Sigmoid colon (tissue), 7 donors: ENCODE results near the gene SPATA3. TPM values are rescaled to one million over a fixed set of nuclear protein-coding genes. Genes with fewer than 3 reads are reported as not detected.

Experiments
- DNase-seq: peaks from one replicate; pipeline ENCODE4 v3.0.0-alpha.2; 2019
- H3K27ac ChIP-seq, 4 donors: fragments of 200-600 bp; sonication (generic); one replicate each; pipeline ENCODE4 v1.5.1; 2016 to 2019; ENCODE audit warnings: mild to moderate bottlenecking in 1 of 4
- H3K27me3 ChIP-seq, 3 donors: fragments of 200-600 bp; sonication (generic); one replicate each; pipeline ENCODE4 v1.5.1; 2019; ENCODE audit warnings: mild to moderate bottlenecking in 1 of 3
- H3K36me3 ChIP-seq, 4 donors: fragments of 200-600 bp; sonication (generic); one replicate each; pipeline ENCODE4 v1.5.1; 2016 to 2019
- H3K4me1 ChIP-seq, 4 donors: fragments of 200-600 bp; sonication (generic); one replicate each; pipeline ENCODE4 v1.5.1; 2017 to 2019
- H3K4me3 ChIP-seq, 4 donors: fragments of 200-600 bp; sonication (generic); one replicate each; pipeline ENCODE4 v1.5.1; 2017 to 2019; ENCODE audit warnings: mild to moderate bottlenecking in 2 of 4, moderate library complexity in 1 of 4
- H3K9me3 ChIP-seq, 4 donors: fragments of 200-600 bp in 3 of 4; sonication (generic) in 3 of 4; one replicate each; pipeline versions ENCODE4 v1.5.1 to v1.6.1; 2013 to 2019
- EP300 ChIP-seq, 4 donors: sonication (generic); formaldehyde crosslinking; IDR thresholded peaks; one replicate each; pipeline ENCODE4 v1.6.1; 2017; ENCODE audit warnings: antibody characterized with exemption in 4 of 4
- POLR2A ChIP-seq, 2 donors: fragments of 450-650 bp; IDR thresholded peaks; one replicate each; pipeline ENCODE4 v1.6.1; 2016; ENCODE audit warnings: antibody characterized with exemption in 2 of 2, mild to moderate bottlenecking in 2 of 2, moderate library complexity in 2 of 2
- POLR2AphosphoS5 ChIP-seq, 4 donors: sonication (generic); formaldehyde crosslinking; IDR thresholded peaks; one replicate each; pipeline ENCODE4 v1.6.1; 2017; ENCODE audit warnings: antibody characterized with exemption in 4 of 4
- WGBS, 2 donors: extraction: QIAGEN DNeasy Blood & Tissue Kit; methylation state at CpG; one replicate each; pipeline ENCODE4 v1.1.7; 2013; 5-methylcytosine and 5-hydroxymethylcytosine counted together
- intact Hi-C: fragments of 100-400 bp; cut with DNase I; formaldehyde crosslinking; loops from one replicate; pipeline ENCODE4 v1.15.1; 2023
- polyA plus RNA-seq, 3 donors: library from polyadenylated mRNA; stranded (reverse); fragments of 200-250 nt; gene quantifications; one replicate each; pipeline ENCODE4 v1.2.3, GENCODE V29; 2013
- total RNA-seq, 4 donors: library from RNA; depleted of rRNA; stranded (reverse); fragments of >200 nt; gene quantifications; one replicate each; pipeline ENCODE4 v1.1.0, GENCODE V29; 2016
- TF ChIP-seq, protein P1 (sequence below), 4 experiments: fragments of 450-650 bp in 3 of 4; fragments of 200-600 bp in 1 of 4; IDR thresholded peaks; one replicate each; pipeline ENCODE4 v1.5.1; 2016 to 2019; ENCODE audit warnings: antibody characterized with exemption in 4 of 4, mild to moderate bottlenecking in 3 of 4, moderate library complexity in 2 of 4
- donor health status: healthy with polysubstance abuse.
- donor health status: Bipolar disorder and iron deficiency.
- donor health status: healthy.

The SPATA3 gene
- total RNA-seq = not detected
- polyA plus RNA-seq = not detected

DNA sequence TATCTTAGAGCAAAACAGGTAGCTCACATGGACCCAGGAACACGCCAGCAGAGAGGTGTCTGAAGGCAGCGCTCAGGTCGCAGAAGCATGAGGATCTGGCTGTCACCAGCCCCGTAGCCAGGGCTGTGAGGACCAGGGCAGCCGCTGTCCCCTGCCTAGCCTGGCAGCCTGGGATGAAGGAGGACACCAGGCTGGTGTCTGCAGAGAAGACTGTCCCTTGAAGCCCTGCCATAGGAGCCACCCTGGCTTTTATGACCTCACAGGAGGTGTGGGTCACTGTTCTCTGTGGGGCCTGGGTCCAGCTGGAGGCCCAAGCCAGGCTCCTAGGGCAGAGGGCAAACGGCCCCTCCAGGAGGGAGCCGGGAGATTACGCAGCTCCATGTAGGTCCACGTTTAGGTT, at the start of gene SPATA3:
SPATA3 (plus strand) TSS at position 301 of the 400 bp plus-strand sequence. CDS start 113 bp downstream, outside the sequence.
- Histone ChIP-seq H3K4me1 (no peaks in the 10 kb centered on the region), H3K4me3 (no peak within 1 kb of the TSS), H3K36me3 (no peaks in the 10 kb centered on the region), H3K27me3 (peaks cover 3 to 31% (median 22%) of the 10 kb centered on the region in 3 donors), H3K9me3 (no peaks in the 10 kb centered on the region), H3K27ac (no peak within 1 kb of the TSS)
- intact Hi-C loops = no loop called here
- 87 to 92% methylated on average over 9 of the region's 9 CpGs for WGBS, 2 donors
- no peak for DNase-seq
- TF ChIP-seq POLR2A (IDR thresholded peaks at IDR 0.05) = no peak
- TF ChIP-seq, protein P1, sequence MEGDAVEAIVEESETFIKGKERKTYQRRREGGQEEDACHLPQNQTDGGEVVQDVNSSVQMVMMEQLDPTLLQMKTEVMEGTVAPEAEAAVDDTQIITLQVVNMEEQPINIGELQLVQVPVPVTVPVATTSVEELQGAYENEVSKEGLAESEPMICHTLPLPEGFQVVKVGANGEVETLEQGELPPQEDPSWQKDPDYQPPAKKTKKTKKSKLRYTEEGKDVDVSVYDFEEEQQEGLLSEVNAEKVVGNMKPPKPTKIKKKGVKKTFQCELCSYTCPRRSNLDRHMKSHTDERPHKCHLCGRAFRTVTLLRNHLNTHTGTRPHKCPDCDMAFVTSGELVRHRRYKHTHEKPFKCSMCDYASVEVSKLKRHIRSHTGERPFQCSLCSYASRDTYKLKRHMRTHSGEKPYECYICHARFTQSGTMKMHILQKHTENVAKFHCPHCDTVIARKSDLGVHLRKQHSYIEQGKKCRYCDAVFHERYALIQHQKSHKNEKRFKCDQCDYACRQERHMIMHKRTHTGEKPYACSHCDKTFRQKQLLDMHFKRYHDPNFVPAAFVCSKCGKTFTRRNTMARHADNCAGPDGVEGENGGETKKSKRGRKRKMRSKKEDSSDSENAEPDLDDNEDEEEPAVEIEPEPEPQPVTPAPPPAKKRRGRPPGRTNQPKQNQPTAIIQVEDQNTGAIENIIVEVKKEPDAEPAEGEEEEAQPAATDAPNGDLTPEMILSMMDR (IDR thresholded peaks at IDR 0.05) = no peak
- TF ChIP-seq EP300 (IDR thresholded peaks at IDR 0.05) = no peak
- no peak for TF ChIP-seq POLR2AphosphoS5 (IDR thresholded peaks at IDR 0.05)

- Histone ChIP-seq H3K4me1 (no peaks in the 10 kb centered on the region), H3K27ac (no peak overlapping the region), H3K4me3 (no peak overlapping the region), H3K9me3 (no peaks in the 10 kb centered on the region), H3K27me3 (no peaks in the 10 kb centered on the region), H3K36me3 (no peaks in the 10 kb centered on the region)
- TF ChIP-seq, protein P1 (IDR thresholded peaks at IDR 0.05) = no peak
- TF ChIP-seq POLR2AphosphoS5 (IDR thresholded peaks at IDR 0.05) = no peak
- no peak for TF ChIP-seq EP300 (IDR thresholded peaks at IDR 0.05)
- TF ChIP-seq POLR2A (IDR thresholded peaks at IDR 0.05) = no peak
- DNase-seq = no peak
- 82 to 87% methylated on average over 7 of the region's 7 CpGs for WGBS, 2 donors
- intact Hi-C loops = no loop called here
Measured at GRCh38 chr2:230946429-230947234, 49.3 kb upstream of the SPATA3 start.

GRCh38 chr2:230947235-230947576, 48.7 kb upstream of the SPATA3 start:
- TF ChIP-seq, protein P1 (IDR thresholded peaks at IDR 0.05) = no peak
- TF ChIP-seq POLR2A (IDR thresholded peaks at IDR 0.05) = no peak
- TF ChIP-seq POLR2AphosphoS5 (IDR thresholded peaks at IDR 0.05) = no peak
- TF ChIP-seq EP300 (IDR thresholded peaks at IDR 0.05) = no peak
- WGBS, 2 donors = 92 to 94% methylated on average over 3 of the region's 3 CpGs
- no peak for DNase-seq
- intact Hi-C loops = no loop called here
- H3K4me3 ChIP-seq = no peak overlapping the region
- H3K27me3 ChIP-seq = no peaks in the 10 kb centered on the region
- no peaks in the 10 kb centered on the region for H3K36me3 ChIP-seq
- H3K27ac ChIP-seq = no peak overlapping the region
- H3K4me1 ChIP-seq = no peaks in the 10 kb centered on the region
- H3K9me3 ChIP-seq = no peaks in the 10 kb centered on the region

DNA sequence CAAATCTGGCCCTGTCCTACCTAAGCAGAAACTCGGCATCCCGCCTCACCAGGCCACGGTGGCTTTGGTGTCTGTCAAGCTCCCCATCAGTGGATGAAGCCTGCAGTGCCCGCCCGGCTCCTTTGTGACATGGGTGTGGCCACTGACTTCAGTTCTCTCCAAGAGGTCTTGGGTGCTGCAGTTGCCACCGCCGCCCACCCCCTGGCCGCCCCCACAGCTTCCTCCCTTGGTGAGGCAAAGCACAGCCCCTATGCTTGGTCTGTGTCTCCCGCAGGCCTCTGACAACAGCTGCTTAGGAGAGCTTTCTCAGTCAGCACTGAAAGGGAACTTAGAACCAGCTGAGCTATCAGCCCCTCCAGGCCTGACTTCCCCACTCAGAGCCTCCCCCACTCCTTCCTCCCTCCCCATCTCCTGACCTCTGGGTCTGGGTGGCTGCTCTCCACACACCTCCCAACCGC, 48.0 kb upstream of the SPATA3 start:
- no peaks in the 10 kb centered on the region for H3K9me3 ChIP-seq
- DNase-seq = no peak
- H3K27me3 ChIP-seq = no peaks in the 10 kb centered on the region
- H3K36me3 ChIP-seq = no peaks in the 10 kb centered on the region
- intact Hi-C loops = no loop called here
- H3K4me3 ChIP-seq = no peak overlapping the region
- 63 to 82% methylated on average over 10 of the region's 10 CpGs for WGBS, 2 donors
- no peak for TF ChIP-seq EP300 (IDR thresholded peaks at IDR 0.05)
- TF ChIP-seq, protein P1 (IDR thresholded peaks at IDR 0.05) = no peak
- TF ChIP-seq POLR2AphosphoS5 (IDR thresholded peaks at IDR 0.05) = no peak
- no peak for TF ChIP-seq POLR2A (IDR thresholded peaks at IDR 0.05)
- H3K27ac ChIP-seq = no peak overlapping the region
- H3K4me1 ChIP-seq = no peaks in the 10 kb centered on the region
